Mesenchymal stem cell (in vitro differentiated cells and primary cell): ENCODE results near the gene SPDYE9. TPM values are rescaled to one million over a fixed set of nuclear protein-coding genes. Genes with fewer than 3 reads are reported as not detected.
"Not testable (repeated sequence)": the region's sequence is repeated elsewhere in the genome, so short reads cannot be mapped to it uniquely, and the experiment has no call there.

ENCODE experiments used
- DNase-seq: peaks from one replicate; pipeline ENCODE4 v3.0.0-alpha.2; 2013
- H2AFZ ChIP-seq: one replicate; pipeline ENCODE4 v1.6.1; 2013; ENCODE audit warnings: low read depth, mild to moderate bottlenecking, control low read depth, inconsistent platforms, low read length, moderate library complexity
- H2AK5ac ChIP-seq: 2 replicates; pipeline ENCODE4 v1.6.1; 2013; ENCODE audit warnings: low read length, moderate library complexity, mild to moderate bottlenecking, inconsistent platforms; ENCODE audit not compliant: severe bottlenecking
- H2BK120ac ChIP-seq: one replicate; pipeline ENCODE4 v1.6.1; 2013; ENCODE audit warnings: low read depth, mild to moderate bottlenecking, inconsistent platforms, low read length, moderate library complexity
- H2BK12ac ChIP-seq, 2 experiments: one replicate each; pipeline ENCODE4 v1.6.1; 2013; ENCODE audit warnings: inconsistent platforms in 2 of 2, low read length in 2 of 2, mild to moderate bottlenecking in 2 of 2, moderate library complexity in 2 of 2, control low read depth in 1 of 2
- H2BK15ac ChIP-seq: one replicate; pipeline ENCODE4 v1.6.1; 2013; ENCODE audit warnings: mild to moderate bottlenecking, low read depth, inconsistent platforms; ENCODE audit not compliant: poor library complexity, severe bottlenecking
- H2BK5ac ChIP-seq: 2 replicates; pipeline ENCODE4 v1.6.1; 2013; ENCODE audit warnings: low read depth, mild to moderate bottlenecking, low read length, control low read depth, inconsistent platforms; ENCODE audit not compliant: poor library complexity, severe bottlenecking
- H3K14ac ChIP-seq, 2 experiments: one replicate each; pipeline ENCODE4 v1.6.1; 2013; ENCODE audit warnings: inconsistent platforms in 2 of 2, low read length in 2 of 2, control low read depth in 1 of 2, mild to moderate bottlenecking in 1 of 2, moderate library complexity in 1 of 2
- H3K18ac ChIP-seq, 2 experiments: one replicate each; pipeline ENCODE4 v1.6.1; 2013; ENCODE audit warnings: inconsistent platforms in 2 of 2, low read length in 2 of 2, control low read depth in 1 of 2, low read depth in 1 of 2, mild to moderate bottlenecking in 1 of 2
- H3K23ac ChIP-seq, 2 experiments: one replicate each; pipeline ENCODE4 v1.6.1; 2013; ENCODE audit warnings: inconsistent platforms in 2 of 2, low read length in 2 of 2, mild to moderate bottlenecking in 2 of 2, moderate library complexity in 2 of 2, control low read depth in 1 of 2
- H3K27ac ChIP-seq: 2 replicates; pipeline ENCODE4 v1.5.1; 2013; ENCODE audit warnings: mild to moderate bottlenecking, moderate library complexity, low read length, control low read depth, inconsistent platforms; ENCODE audit not compliant: poor library complexity, severe bottlenecking
- H3K27me3 ChIP-seq, 2 experiments: 2 replicates each; pipeline versions ENCODE4 v1.6.1 to v1.7.0; 2013; ENCODE audit warnings: low read length in 2 of 2, mild to moderate bottlenecking in 2 of 2, moderate library complexity in 2 of 2, control low read depth in 1 of 2, inconsistent platforms in 1 of 2; ENCODE audit not compliant: control insufficient read depth in 1 of 2, insufficient read depth in 1 of 2
- H3K36me3 ChIP-seq, 2 experiments: 2 replicates each; pipeline versions ENCODE4 v1.6.1 to v1.7.0; 2013; ENCODE audit warnings: low read length in 2 of 2, control low read depth in 1 of 2, inconsistent platforms in 1 of 2, low read depth in 1 of 2, mild to moderate bottlenecking in 1 of 2; ENCODE audit not compliant: insufficient read depth in 2 of 2, control insufficient read depth in 1 of 2
- H3K4ac ChIP-seq, 2 experiments: one replicate each; pipeline ENCODE4 v1.6.1; 2013; ENCODE audit warnings: inconsistent platforms in 2 of 2, low read length in 2 of 2, mild to moderate bottlenecking in 2 of 2, moderate library complexity in 2 of 2, control low read depth in 1 of 2, low read depth in 1 of 2
- H3K4me1 ChIP-seq: 2 replicates; pipeline ENCODE4 v1.6.1; 2013; ENCODE audit warnings: low read depth, low read length, control low read depth; ENCODE audit not compliant: control insufficient read depth, insufficient read depth
- H3K4me2 ChIP-seq: 2 replicates; pipeline ENCODE4 v1.6.1; 2013; ENCODE audit warnings: low read length, mild to moderate bottlenecking, inconsistent platforms; ENCODE audit not compliant: poor library complexity, severe bottlenecking
- H3K4me3 ChIP-seq, 2 experiments: 2 replicates each; pipeline versions ENCODE4 v1.5.1 to v1.7.0; 2013; ENCODE audit warnings: low read length in 2 of 2, mild to moderate bottlenecking in 2 of 2, control low read depth in 1 of 2, low read depth in 1 of 2; ENCODE audit not compliant: insufficient read depth in 1 of 2
- H3K79me1 ChIP-seq: replicated peaks from 2 replicates; pipeline ENCODE4 v1.6.1; 2013; ENCODE audit warnings: mild to moderate bottlenecking, control low read depth, low read length, inconsistent platforms; ENCODE audit not compliant: poor library complexity, severe bottlenecking
- H3K9ac ChIP-seq: 2 replicates; pipeline ENCODE4 v1.7.0; 2013; ENCODE audit warnings: mild to moderate bottlenecking, low read length, moderate library complexity
- H3K9me3 ChIP-seq: 2 replicates; pipeline ENCODE4 v1.7.0; 2013; ENCODE audit warnings: mild to moderate bottlenecking, low read length; ENCODE audit not compliant: control insufficient read depth
- H4K8ac ChIP-seq: one replicate; pipeline ENCODE4 v1.6.1; 2013; ENCODE audit warnings: inconsistent platforms, mild to moderate bottlenecking, low read length, moderate library complexity
- H4K91ac ChIP-seq: one replicate; pipeline ENCODE4 v1.6.1; 2013; ENCODE audit warnings: mild to moderate bottlenecking, low read length, inconsistent platforms
- WGBS: methylation state at CpG from one replicate; pipeline ENCODE4 v1.1.7; 2013; ENCODE audit warnings: mixed read lengths; 5-methylcytosine and 5-hydroxymethylcytosine counted together
- small RNA-seq: library from polyadenylated mRNA; stranded (forward); fragments of <200 nt; extraction: miRNeasy Mini kit (QIAGEN cat#:217004); gene quantifications from one replicate; pipeline ENCODE3, GENCODE V24; 2013; ENCODE audit warnings: low read depth

The SPDYE9 gene

DNA sequence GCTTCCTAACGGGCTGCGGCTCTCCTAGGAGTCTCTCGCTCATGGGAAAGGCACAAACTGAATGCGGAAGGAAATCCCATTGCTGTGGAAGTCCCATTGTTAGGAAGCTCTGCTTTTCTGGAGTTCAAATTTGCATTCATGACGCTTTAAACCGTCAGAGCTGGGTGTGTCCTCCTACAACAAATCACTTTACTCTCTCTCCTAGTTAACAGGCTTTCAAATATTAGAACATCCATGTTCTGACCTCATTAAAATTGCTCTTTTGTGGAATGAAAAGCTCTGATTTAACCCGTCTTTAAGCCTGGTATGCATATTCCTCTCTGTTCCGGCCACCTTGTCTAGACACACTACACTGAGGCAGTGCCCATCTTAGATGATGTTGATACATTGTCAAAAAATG lies 56.2 kb downstream of the SPDYE9 start, which contains the start of gene SPDYE8:
SPDYE8 (minus strand) TSS at position 101 of the 400 bp plus-strand sequence. CDS start 1,800 bp downstream, outside the sequence.
- not testable (repeated sequence) for H3K4me3 ChIP-seq, H2AFZ ChIP-seq, H3K27me3 ChIP-seq, H2AK5ac ChIP-seq, H3K27ac ChIP-seq, H3K4me2 ChIP-seq, H3K36me3 ChIP-seq, H3K14ac ChIP-seq, H3K9me3 ChIP-seq, H2BK12ac ChIP-seq, H3K79me1 ChIP-seq, H3K4me1 ChIP-seq, H4K8ac ChIP-seq, H3K4ac ChIP-seq, H4K91ac ChIP-seq, DNase-seq, H3K23ac ChIP-seq, H2BK120ac ChIP-seq, H3K18ac ChIP-seq, H2BK5ac ChIP-seq, H3K9ac ChIP-seq, H2BK15ac ChIP-seq
- no CpG with 5 or more reads among the region's 8 CpGs for WGBS

Small RNA genes lying within 50 kb of the gene (small RNA-seq; reads per million reads assigned to genes)
- not detected for gene RF00019
